GM04503 (cell line): ENCODE results near the gene RUNX1.
A peak's percentile ranks its signal among the peaks of the same experiment; 100 is the strongest.

Experiments used
- DNase-seq: peaks from one replicate; pipeline ENCODE4 v3.0.0-alpha.2; 2012; ENCODE audit warnings: low read depth

Gene RUNX1

GRCh38 chr21:35036465-35037383 is 12.4 kb downstream of the RUNX1 start:
- DNase-seq = no peak

GRCh38 chr21:35035581-35035980 is 13.5 kb downstream of the RUNX1 start:
- no peak for DNase-seq

GRCh38 chr21:35035116-35035515 is 14.0 kb downstream of the RUNX1 start:
- no peak for DNase-seq

GRCh38 chr21:35034203-35034926 is 14.7 kb downstream of the RUNX1 start:
- DNase-seq = no peak

- no peak for DNase-seq
Observed at GRCh38 chr21:35032474-35033263, 16.4 kb downstream of the RUNX1 start.

GRCh38 chr21:35028451-35028978 is 20.6 kb downstream of the RUNX1 start:
- DNase-seq = no peak

- DNase-seq = no peak
Observed at GRCh38 chr21:35027563-35028450, 21.3 kb downstream of the RUNX1 start.

GRCh38 chr21:35026617-35027562 is 22.2 kb downstream of the RUNX1 start:
- DNase-seq = no peak

- DNase-seq = no peak
Observed at GRCh38 chr21:35026153-35026500, 23.0 kb downstream of the RUNX1 start.

GRCh38 chr21:35025206-35026152 is 23.6 kb downstream of the RUNX1 start:
- no peak for DNase-seq

GRCh38 chr21:35024513-35024912 is 24.6 kb downstream of the RUNX1 start:
- DNase-seq = no peak

GRCh38 chr21:35024071-35024420 is 25.1 kb downstream of the RUNX1 start:
- DNase-seq = no peak

- DNase-seq = no peak
Observed at GRCh38 chr21:35023396-35024070, 25.6 kb downstream of the RUNX1 start.

GRCh38 chr21:35021546-35021945 is 27.6 kb downstream of the RUNX1 start:
- DNase-seq = no peak

- peak; percentile 21 for DNase-seq
Observed at GRCh38 chr21:35020902-35021301, 28.2 kb downstream of the RUNX1 start.

- DNase-seq = no peak
Observed at GRCh38 chr21:35020436-35020835, 28.7 kb downstream of the RUNX1 start.

- no peak for DNase-seq
Observed at GRCh38 chr21:35019631-35020032, 29.5 kb downstream of the RUNX1 start.

- no peak for DNase-seq
Observed at GRCh38 chr21:35017256-35017655, 31.8 kb downstream of the RUNX1 start.
